Stimulated activated CD4-positive, alpha-beta T cell treated with anti-CD3 and anti-CD28 coated beads, Interleukin-4, amount 100 ng/mL, for 4 hours (primary cell): ENCODE measurements around the gene ADGRE1.
"Not testable (repeated sequence)": the region's sequence is repeated elsewhere in the genome, so short reads cannot be mapped to it uniquely, and the experiment has no call there.

Experiments
- DNase-seq, 2 experiments: peaks; one replicate each; pipeline ENCODE4 v3.0.0-alpha.2; 2020

Gene ADGRE1

GRCh38 chr19:6887316-6887715 lies at the start of gene ADGRE1:
TSS of gene ADGRE1 (plus strand) at chr19:6887579. CDS start at chr19:6887609, 30 bp downstream.
- no peak for DNase-seq

GRCh38 chr19:6838062-6838655 lies 49.2 kb upstream of the ADGRE1 start:
- DNase-seq, result no peak

GRCh38 chr19:6842871-6843607 lies 44.3 kb upstream of the ADGRE1 start:
- DNase-seq, result no peak

- DNase-seq, result no peak
Measured at GRCh38 chr19:6847828-6848200, 39.6 kb upstream of the ADGRE1 start.

GRCh38 chr19:6848986-6849385 lies 38.4 kb upstream of the ADGRE1 start:
- DNase-seq, result no peak

GRCh38 chr19:6849876-6850275 lies 37.5 kb upstream of the ADGRE1 start:
- DNase-seq, result no peak

GRCh38 chr19:6851359-6851758 lies 36.0 kb upstream of the ADGRE1 start:
- no peak for DNase-seq

GRCh38 chr19:6852001-6852400 lies 35.4 kb upstream of the ADGRE1 start:
- DNase-seq, result no peak

- no peak for DNase-seq
Measured at GRCh38 chr19:6853868-6854267, 33.5 kb upstream of the ADGRE1 start.

GRCh38 chr19:6854758-6855157 lies 32.6 kb upstream of the ADGRE1 start:
- no peak for DNase-seq

- DNase-seq, result no peak
Measured at GRCh38 chr19:6856749-6857372, 30.5 kb upstream of the ADGRE1 start.

- no peak for DNase-seq
Measured at GRCh38 chr19:6861683-6862286, 25.6 kb upstream of the ADGRE1 start.

GRCh38 chr19:6862673-6863078 lies 24.7 kb upstream of the ADGRE1 start:
- DNase-seq, result peak; percentile 85 to 89

GRCh38 chr19:6864325-6864940 lies 22.9 kb upstream of the ADGRE1 start:
- no peak for DNase-seq

- no peak for DNase-seq
Measured at GRCh38 chr19:6865849-6866248, 21.5 kb upstream of the ADGRE1 start.

GRCh38 chr19:6866741-6867151 lies 20.6 kb upstream of the ADGRE1 start:
- no peak for DNase-seq

GRCh38 chr19:6868351-6868750 lies 19.0 kb upstream of the ADGRE1 start:
- no peak for DNase-seq

- not testable (repeated sequence) for DNase-seq
Measured at GRCh38 chr19:6869151-6869882, 18.1 kb upstream of the ADGRE1 start.

- DNase-seq, result no peak
Measured at GRCh38 chr19:6873708-6874431, 13.5 kb upstream of the ADGRE1 start.

- no peak for DNase-seq
Measured at GRCh38 chr19:6875218-6875617, 12.2 kb upstream of the ADGRE1 start.

- no peak for DNase-seq
Measured at GRCh38 chr19:6876748-6877147, 10.6 kb upstream of the ADGRE1 start.

GRCh38 chr19:6877766-6878165 lies 9.6 kb upstream of the ADGRE1 start:
- no peak for DNase-seq
